Right cardiac atrium (tissue), 5 donors: Measurements from ENCODE around the gene PMS1. TPM values are rescaled to one million over a fixed set of nuclear protein-coding genes. Genes with fewer than 3 reads are reported as not detected.
"Not testable (repeated sequence)": the region's sequence is repeated elsewhere in the genome, so short reads cannot be mapped to it uniquely, and the experiment has no call there.

Experiments used
- ATAC-seq, 2 donors: fragments of 200-7000 bp; cut with Tn5 transposase; one replicate each; pipeline versions ENCODE4 v1.8.0 to v1.9.1; 2020; ENCODE audit warnings: moderate library complexity in 2 of 2, mild to moderate bottlenecking in 1 of 2
- DNase-seq, 3 donors: peaks; one replicate each; pipeline ENCODE4 v3.0.0-alpha.2; 2020
- H3K27ac ChIP-seq: one replicate; pipeline ENCODE4 v1.5.1; 2013; ENCODE audit warnings: mild to moderate bottlenecking, low read length, control low read depth, moderate library complexity
- H3K27me3 ChIP-seq: one replicate; pipeline ENCODE4 v1.6.1; 2013; ENCODE audit not compliant: control insufficient read depth, insufficient read depth
- H3K4me1 ChIP-seq: one replicate; pipeline ENCODE4 v1.6.1; 2013; ENCODE audit warnings: low read length; ENCODE audit not compliant: control insufficient read depth, insufficient read depth
- H3K4me3 ChIP-seq: one replicate; pipeline ENCODE4 v1.5.1; 2013; ENCODE audit warnings: low read length, control low read depth
- H3K9me3 ChIP-seq: one replicate; pipeline ENCODE4 v1.6.1; 2013; ENCODE audit warnings: low read length; ENCODE audit not compliant: control insufficient read depth
- WGBS: extraction: QIAGEN DNeasy Blood & Tissue Kit; methylation state at CpG from one replicate; pipeline ENCODE4 v1.1.7; 2013; 5-methylcytosine and 5-hydroxymethylcytosine counted together
- intact Hi-C, 4 donors: fragments of 100-400 bp; cut with DNase I; formaldehyde crosslinking; loops; one replicate each; pipeline versions ENCODE4 v1.11.0 to v1.14.0; 2022 to 2023
- long read RNA-seq, 4 donors: library from polyadenylated mRNA; unstranded; transcript quantifications; one replicate each; pipeline ENCODE4 v2.0.0, GENCODE V29; 2020 to 2021
- polyA plus RNA-seq: library from polyadenylated mRNA; stranded (reverse); fragments of 200-250 nt; gene quantifications from one replicate; pipeline ENCODE4 v1.2.3, GENCODE V29; 2013
- total RNA-seq, 4 donors: library from RNA; stranded (reverse); fragmentation: NEBNext Ultra II Directional; extraction: Animal tissue kit (Norgen Biotek cat#: 25700); gene quantifications; one replicate each; pipeline ENCODE4 v1.2.1, GENCODE V29; 2021
- donor health status: healthy with polysubstance abuse.
- donor health status: DM: no; HTN: yes; CAD: no.
- donor health status: DM: no; HTN: no; CAD: no.
- donor health status: DM: no; HTN: yes; CAD: no; lungs with severe emphysema.
- donor health status: DM: yes; HTN: yes; CAD: no.

Gene PMS1
- total RNA-seq (10 to 100 TPM; 15.3 to 20.8 (median 17.7) TPM), polyA plus RNA-seq (7.3 TPM)
- long read RNA-seq, donor 1, transcript PMS1-213 (13 exons, 3,225 nt) = major isoform, 21 of 34 reads
- long read RNA-seq, donor 1, partial matches to known transcripts = 3 of 34 reads
- long read RNA-seq, donor 1, other reads (novel, unspliced or antisense) = 10 of 34 reads
- long read RNA-seq, donor 2, transcript PMS1-213 (13 exons, 3,225 nt) = major isoform, 9 of 16 reads
- long read RNA-seq, donor 2, partial matches to known transcripts = 0 of 16 reads
- long read RNA-seq, donor 2, other reads (novel, unspliced or antisense) = 5 of 16 reads
- long read RNA-seq, donor 3, transcript PMS1-213 (13 exons, 3,225 nt) = major isoform, 28 of 63 reads
- long read RNA-seq, donor 3, partial matches to known transcripts = 15 of 63 reads
- long read RNA-seq, donor 3, other reads (novel, unspliced or antisense) = 17 of 63 reads
- long read RNA-seq, donor 4, transcript PMS1-213 (13 exons, 3,225 nt) = major isoform, 7 of 9 reads
- long read RNA-seq, donor 4, partial matches to known transcripts = 0 of 9 reads
- long read RNA-seq, donor 4, other reads (novel, unspliced or antisense) = 2 of 9 reads

DNA sequence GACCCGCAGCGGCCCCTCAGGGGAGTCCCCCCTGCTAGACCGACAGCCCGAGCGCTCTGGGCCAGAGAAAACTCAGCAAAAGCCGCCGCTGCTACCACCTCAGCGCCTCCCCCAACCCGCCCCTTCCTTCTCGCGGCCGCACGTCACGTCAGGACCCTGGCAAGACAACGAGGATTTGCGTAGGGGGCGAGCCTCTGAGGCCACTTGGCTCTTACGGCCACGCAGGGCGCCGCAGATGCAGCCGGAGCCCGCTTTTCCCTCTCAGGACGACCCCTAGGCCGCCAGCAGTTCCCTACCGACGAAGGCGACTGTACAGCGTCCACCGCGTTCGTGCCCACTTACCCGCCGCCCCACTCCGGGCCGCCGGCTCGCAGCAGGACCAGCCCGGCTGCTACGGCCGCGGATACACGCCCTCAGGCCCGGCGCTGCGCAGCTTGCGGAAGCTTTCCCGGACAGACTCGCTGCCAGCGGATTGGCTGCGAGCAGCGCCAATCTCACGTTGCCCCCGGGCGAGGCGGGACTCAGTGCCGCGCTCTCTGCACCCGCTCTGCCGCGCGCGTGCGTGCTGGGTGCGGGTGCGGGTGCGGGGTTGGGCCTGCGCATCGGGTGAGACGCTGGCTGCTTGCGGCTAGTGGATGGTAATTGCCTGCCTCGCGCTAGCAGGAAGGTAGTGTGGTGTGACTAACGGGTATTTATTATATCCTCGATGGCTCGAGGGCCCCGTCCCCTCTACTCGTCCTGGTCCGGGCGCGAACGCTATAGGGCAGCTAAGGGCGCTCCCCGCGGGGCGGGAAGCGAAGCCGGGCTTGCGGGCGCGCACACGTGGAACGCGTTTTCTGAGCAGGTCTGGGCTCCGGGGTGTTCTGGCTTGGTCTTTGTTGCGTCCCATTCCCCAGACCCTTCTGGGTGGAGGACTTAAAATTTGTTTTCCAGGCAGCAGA, at the start of gene PMS1, which contains the start of gene ORMDL1:
Gene PMS1 (plus strand): TSS at position 524 of the 941 bp plus-strand sequence. CDS start 7,360 bp downstream, outside the sequence.
Gene ORMDL1 (minus strand): TSS at position 413 of the 941 bp plus-strand sequence. CDS start 1,744 bp downstream, outside the sequence.
- Histone ChIP-seq H3K4me1 (peaks cover 3% of the 10 kb centered on the region), H3K27ac (peak within 1 kb of the TSS; percentile 95), H3K9me3 (no peaks in the 10 kb centered on the region), H3K4me3 (peak within 1 kb of the TSS; percentile 80), H3K27me3 (no peaks in the 10 kb centered on the region)
- WGBS = under 1% methylated on average over 96 of the region's 96 CpGs
- peak; percentile 99 for ATAC-seq
- intact Hi-C loops = no loop called here
- peak; percentile 96 to 99 (median 99) for DNase-seq

DNA sequence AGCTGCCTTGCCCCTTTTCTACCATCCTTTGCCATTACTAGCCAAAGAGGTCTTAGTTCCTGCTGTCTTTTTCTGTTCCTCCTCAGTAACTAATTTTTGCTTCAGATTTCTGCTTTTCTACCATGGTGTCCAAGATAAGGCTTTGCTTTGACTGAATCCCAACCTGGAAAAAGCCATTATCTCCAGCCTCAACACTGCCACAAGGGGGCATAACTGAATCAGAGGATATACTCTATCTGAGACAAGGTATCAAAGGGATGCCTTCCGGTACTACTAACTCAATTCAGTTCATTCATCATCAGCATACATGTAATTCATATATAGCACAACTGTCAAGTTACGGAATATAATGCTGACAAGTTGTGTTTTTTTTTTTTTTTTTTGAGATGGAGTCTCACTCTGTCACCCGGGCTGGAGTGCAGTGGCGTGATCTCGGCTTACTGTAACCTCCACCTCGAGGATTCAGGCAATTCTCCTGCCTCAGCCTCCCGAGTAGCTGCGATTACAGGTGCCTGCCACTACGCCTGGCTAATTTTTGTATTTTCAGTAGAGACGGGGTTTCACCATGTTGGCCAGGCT, 33.1 kb upstream of the PMS1 start:
- intact Hi-C loops = no loop called here
- H3K4me3 ChIP-seq = no peak overlapping the region
- ATAC-seq = no peak
- DNase-seq = peak in 1 of 3 donors; percentile 21
- 86% methylated on average over 10 of the region's 10 CpGs for WGBS
- no peak overlapping the region for H3K27ac ChIP-seq
- H3K9me3 ChIP-seq = no peaks in the 10 kb centered on the region
- no peaks in the 10 kb centered on the region for H3K4me1 ChIP-seq
- H3K27me3 ChIP-seq = no peaks in the 10 kb centered on the region

DNA sequence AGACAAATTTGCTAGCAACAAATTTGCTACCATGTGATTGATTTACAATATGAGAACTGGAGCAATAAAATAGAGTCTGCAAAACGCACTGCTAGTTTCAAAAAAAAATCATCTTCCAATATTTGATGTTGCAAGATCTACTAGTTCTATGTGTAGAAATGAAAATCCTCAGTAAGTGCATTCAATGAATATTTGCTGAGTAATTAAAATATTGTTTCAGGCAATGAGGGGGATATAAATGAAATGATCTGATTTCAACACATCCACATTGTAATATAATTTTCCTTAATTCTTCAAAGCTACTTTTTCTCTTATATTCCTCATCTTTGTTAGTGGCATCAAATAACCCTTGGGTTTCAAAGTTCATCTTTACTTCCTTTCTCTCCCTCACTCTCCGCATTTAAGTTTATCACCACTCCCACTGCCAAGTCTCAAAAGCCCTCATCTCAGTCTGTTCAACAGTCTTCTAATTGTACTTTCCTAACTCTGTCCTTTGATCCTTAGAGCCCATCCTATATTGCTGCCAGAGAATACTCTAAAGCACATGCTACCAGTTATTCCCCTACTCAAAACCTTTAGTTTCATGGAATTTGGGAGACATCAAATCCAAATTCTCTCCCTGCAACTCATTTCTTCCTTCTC, 27.8 kb upstream of the PMS1 start:
- ATAC-seq (no peak), DNase-seq (no peak)
- no peaks in the 10 kb centered on the region for H3K4me1 ChIP-seq
- H3K9me3 ChIP-seq = no peaks in the 10 kb centered on the region
- no peak overlapping the region for H3K4me3 ChIP-seq
- no peak overlapping the region for H3K27ac ChIP-seq
- 77% methylated on average over 2 of the region's 2 CpGs for WGBS
- intact Hi-C loops = no loop called here
- H3K27me3 ChIP-seq = no peaks in the 10 kb centered on the region

GRCh38 chr2:189760154-189760553, 24.1 kb upstream of the PMS1 start:
- H3K27ac ChIP-seq, H3K9me3 ChIP-seq, intact Hi-C loops, H3K4me3 ChIP-seq, H3K4me1 ChIP-seq, H3K27me3 ChIP-seq, ATAC-seq: not testable (repeated sequence)
- WGBS = 95% methylated on average over 18 of the region's 19 CpGs
- DNase-seq = peak in 1 of 3 donors; percentile 57

- 1% methylated on average over 7 of the region's 7 CpGs for WGBS
- ATAC-seq (no peak), DNase-seq (no peak)
- peak overlapping the region; percentile 97 for H3K4me3 ChIP-seq
- H3K27ac ChIP-seq = peak overlapping the region; percentile 99
- H3K4me1 ChIP-seq = peaks cover 1% of the 10 kb centered on the region
- no peaks in the 10 kb centered on the region for H3K9me3 ChIP-seq
- intact Hi-C loops = no loop called here
- no peaks in the 10 kb centered on the region for H3K27me3 ChIP-seq
Measured at GRCh38 chr2:189762229-189762550, 22.1 kb upstream of the PMS1 start.

GRCh38 chr2:189762551-189763298, 21.5 kb upstream of the PMS1 start, which contains the start of gene OSGEPL1:
TSS of gene OSGEPL1 (minus strand) at chr2:189762792. CDS start at chr2:189761640, 1,152 bp downstream.
- Histone ChIP-seq H3K27me3 (no peaks in the 10 kb centered on the region), H3K27ac (peak within 1 kb of the TSS; percentile 99), H3K4me1 (peaks cover 1% of the 10 kb centered on the region), H3K9me3 (no peaks in the 10 kb centered on the region), H3K4me3 (peak within 1 kb of the TSS; percentile 97)
- ATAC-seq (peak; percentile 98), DNase-seq (peak; percentile 94 to 98 (median 96))
- WGBS = under 1% methylated on average over 33 of the region's 33 CpGs
- intact Hi-C loops = no loop called here

DNA sequence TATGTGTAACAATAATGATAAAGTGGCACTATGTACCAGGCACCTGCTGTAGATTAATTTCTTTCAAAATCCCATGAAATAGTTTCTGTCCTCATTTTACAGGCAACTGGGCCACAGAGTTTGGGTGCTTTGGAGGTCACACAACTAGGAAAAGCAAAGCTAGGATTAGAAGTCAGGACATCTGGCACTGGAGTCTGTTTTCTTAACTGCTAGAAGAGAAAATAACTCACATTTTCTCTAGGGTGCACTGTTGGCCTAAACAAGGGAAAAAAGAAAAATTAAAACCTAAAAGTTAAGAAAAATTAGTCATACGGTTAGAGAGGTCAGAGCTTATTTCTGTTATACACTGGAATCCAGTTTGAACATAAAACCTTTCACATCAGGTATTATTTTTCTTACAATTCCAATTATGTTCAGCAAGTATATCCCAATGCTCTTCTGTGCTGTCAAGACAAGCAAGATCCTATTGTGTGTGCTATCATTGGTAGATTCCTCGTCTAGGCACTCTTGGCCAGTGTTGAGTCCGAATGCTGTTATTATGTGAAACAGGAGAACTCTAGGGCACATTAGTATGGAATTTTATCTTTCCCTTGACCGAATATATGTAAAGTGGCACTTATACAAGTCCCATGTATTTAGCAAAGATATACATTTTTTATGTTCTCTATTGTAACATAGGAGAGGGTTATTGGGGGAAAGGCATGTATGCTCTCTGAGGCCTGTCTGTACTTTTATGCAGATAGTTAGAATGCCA, 20.2 kb upstream of the PMS1 start:
- DNase-seq (no peak), ATAC-seq (no peak)
- H3K9me3 ChIP-seq = no peaks in the 10 kb centered on the region
- H3K27ac ChIP-seq = no peak overlapping the region
- H3K27me3 ChIP-seq = no peaks in the 10 kb centered on the region
- peaks cover 1% of the 10 kb centered on the region for H3K4me1 ChIP-seq
- 75% methylated on average over 4 of the region's 4 CpGs for WGBS
- intact Hi-C loops = no loop called here
- H3K4me3 ChIP-seq = no peak overlapping the region

- Histone ChIP-seq H3K27ac (no peak overlapping the region), H3K9me3 (no peaks in the 10 kb centered on the region), H3K27me3 (no peaks in the 10 kb centered on the region), H3K4me1 (no peaks in the 10 kb centered on the region), H3K4me3 (no peak overlapping the region)
- intact Hi-C loops = loop anchor here in 1 of 4 donors (10.0 kb wide), 1 partner anchor 96 kb away; the partner anchor contains the start of gene ANKAR
- 57% methylated on average over 6 of the region's 6 CpGs for WGBS
- ATAC-seq (no peak), DNase-seq (no peak)
Measured at GRCh38 chr2:189770590-189771322, 13.5 kb upstream of the PMS1 start.

DNA sequence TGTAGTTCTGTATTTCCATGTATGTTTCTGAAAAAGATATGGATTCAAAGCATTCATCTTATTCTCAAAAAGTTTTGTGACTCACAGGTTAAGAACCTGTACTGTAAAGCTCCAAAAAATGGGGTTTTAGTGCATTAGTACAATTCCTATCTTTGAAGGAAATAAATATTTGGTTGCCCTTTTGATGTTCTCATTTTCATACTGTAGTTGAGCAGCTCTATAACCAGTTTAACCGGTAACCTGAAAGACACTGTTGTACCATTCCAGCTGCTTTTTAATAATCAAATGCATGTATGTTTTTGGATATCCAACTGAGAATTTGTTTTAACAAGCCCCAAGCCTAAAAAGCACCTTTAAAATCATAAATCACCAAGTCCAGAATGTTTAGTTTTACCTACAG, 12.0 kb upstream of the PMS1 start:
- DNase-seq (no peak), ATAC-seq (no peak)
- no peaks in the 10 kb centered on the region for H3K9me3 ChIP-seq
- no peaks in the 10 kb centered on the region for H3K4me1 ChIP-seq
- no peaks in the 10 kb centered on the region for H3K27me3 ChIP-seq
- 94% methylated on average over 1 of the region's 1 CpG for WGBS
- no peak overlapping the region for H3K27ac ChIP-seq
- no peak overlapping the region for H3K4me3 ChIP-seq
- intact Hi-C loops = loop anchor here in 1 of 4 donors (10.0 kb wide), 1 partner anchor 97 kb away; the partner anchor contains the start of gene ANKAR
